Thyroid gland (tissue), 4 donors: Measurements from ENCODE around the gene GUCY1A2.

Experiments
- POLR2A ChIP-seq, 2 donors: fragments of 450-650 bp; IDR thresholded peaks; one replicate each; pipeline ENCODE4 v1.6.1; 2017; ENCODE audit warnings: antibody characterized with exemption in 2 of 2, mild to moderate bottlenecking in 2 of 2, moderate library complexity in 1 of 2
- TF ChIP-seq, protein P1 (sequence below), 6 experiments: fragments of 200-600 bp in 3 of 6; fragments of 450-650 bp in 3 of 6; sonication (generic) in 3 of 6; IDR thresholded peaks; one replicate each; pipeline ENCODE4 v1.5.1; 2016 to 2019; ENCODE audit warnings: antibody characterized with exemption in 6 of 6, mild to moderate bottlenecking in 2 of 6, inconsistent platforms in 1 of 6, moderate library complexity in 1 of 6

DNA sequence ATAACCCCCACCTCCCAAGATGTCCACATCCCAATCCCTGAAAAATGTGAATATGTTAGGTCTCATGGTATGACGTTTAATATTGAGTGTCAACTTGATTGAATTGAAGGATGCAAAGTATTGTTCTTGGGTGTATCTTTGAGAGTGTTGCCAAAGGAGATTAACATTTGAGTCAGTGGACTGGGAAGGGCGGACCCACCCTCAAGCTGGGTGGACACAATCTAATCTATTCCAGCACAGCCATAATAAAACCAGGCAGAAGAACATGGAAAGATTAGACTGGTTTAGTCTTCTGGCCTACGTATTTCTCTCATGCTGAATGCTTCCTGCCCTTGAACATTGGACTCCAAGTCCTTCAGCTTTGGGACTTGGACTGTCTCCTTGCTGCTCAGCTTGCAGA lies 315.5 kb downstream of the GUCY1A2 start:
- TF ChIP-seq, protein P1, sequence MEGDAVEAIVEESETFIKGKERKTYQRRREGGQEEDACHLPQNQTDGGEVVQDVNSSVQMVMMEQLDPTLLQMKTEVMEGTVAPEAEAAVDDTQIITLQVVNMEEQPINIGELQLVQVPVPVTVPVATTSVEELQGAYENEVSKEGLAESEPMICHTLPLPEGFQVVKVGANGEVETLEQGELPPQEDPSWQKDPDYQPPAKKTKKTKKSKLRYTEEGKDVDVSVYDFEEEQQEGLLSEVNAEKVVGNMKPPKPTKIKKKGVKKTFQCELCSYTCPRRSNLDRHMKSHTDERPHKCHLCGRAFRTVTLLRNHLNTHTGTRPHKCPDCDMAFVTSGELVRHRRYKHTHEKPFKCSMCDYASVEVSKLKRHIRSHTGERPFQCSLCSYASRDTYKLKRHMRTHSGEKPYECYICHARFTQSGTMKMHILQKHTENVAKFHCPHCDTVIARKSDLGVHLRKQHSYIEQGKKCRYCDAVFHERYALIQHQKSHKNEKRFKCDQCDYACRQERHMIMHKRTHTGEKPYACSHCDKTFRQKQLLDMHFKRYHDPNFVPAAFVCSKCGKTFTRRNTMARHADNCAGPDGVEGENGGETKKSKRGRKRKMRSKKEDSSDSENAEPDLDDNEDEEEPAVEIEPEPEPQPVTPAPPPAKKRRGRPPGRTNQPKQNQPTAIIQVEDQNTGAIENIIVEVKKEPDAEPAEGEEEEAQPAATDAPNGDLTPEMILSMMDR (IDR thresholded peaks at IDR 0.05) = no peak
- no peak for TF ChIP-seq POLR2A (IDR thresholded peaks at IDR 0.05)
